Endothelial cell of umbilical vein (primary cell): ENCODE measurements around the gene EPC2. TPM values are rescaled to one million over a fixed set of nuclear protein-coding genes. Genes with fewer than 3 reads are reported as not detected.
A peak's percentile ranks its signal among the peaks of the same experiment; 100 is the strongest.

ENCODE experiments used
- BruUV-seq: library from RNA; stranded (reverse); fragments of 400-500 nt; replicated peaks from 2 replicates; lab custom pipeline; 2021; lab: Mats Ljungman, UMichigan
- CTCF ChIA-PET: fragments of 300-600, 350-600 bp; sonication (Branson Sonifier 250); formaldehyde crosslinking; loops from one replicate; lab custom pipeline; 2021; ENCODE audit warnings: antibody characterized with exemption, inconsistent platforms; lab: Charles Lee
- POLR2A ChIA-PET: fragments of 300-600, 350-600 bp; sonication (Branson Sonifier 250); formaldehyde crosslinking; loops from one replicate; lab custom pipeline; 2021; ENCODE audit warnings: antibody characterized with exemption, inconsistent platforms; lab: Charles Lee
- DNase-seq: peaks from one replicate; pipeline ENCODE4 v3.0.0-alpha.2; 2011; ENCODE audit warnings: low read depth, low spot score
- FAIRE-seq: peaks from 2 replicates; lab custom pipeline; 2011; peaks lifted over from hg19 to GRCh38; lab: Jason Lieb, UNC
- H2AFZ ChIP-seq: 2 replicates; pipeline ENCODE4 v1.6.0; 2012; ENCODE audit warnings: low read depth, low read length, control low read depth, inconsistent platforms
- H3K27ac ChIP-seq: 2 replicates; pipeline ENCODE4 v1.5.1; 2011; ENCODE audit warnings: low read depth, mild to moderate bottlenecking, control low read depth, low read length, moderate library complexity; ENCODE audit not compliant: insufficient read depth
- H3K27me3 ChIP-seq, 2 experiments: 2 replicates each; pipeline versions ENCODE4 v1.6.0 to v1.6.1; 2011; ENCODE audit warnings: low read length in 2 of 2, mixed read lengths in 1 of 2; ENCODE audit not compliant: control insufficient read depth in 2 of 2, insufficient read depth in 2 of 2
- H3K36me3 ChIP-seq, 2 experiments: 2 replicates in 1 of 2; 3 replicates in 1 of 2; pipeline ENCODE4 v1.5.1; 2011; ENCODE audit warnings: low read length in 2 of 2, mild to moderate bottlenecking in 1 of 2, moderate library complexity in 1 of 2; ENCODE audit not compliant: control insufficient read depth in 2 of 2, insufficient read depth in 2 of 2; ENCODE audit errors: extremely low read depth in 1 of 2
- H3K4me1 ChIP-seq: 3 replicates; pipeline ENCODE4 v1.5.1; 2011; ENCODE audit warnings: mild to moderate bottlenecking, low read length; ENCODE audit not compliant: control insufficient read depth, insufficient read depth; ENCODE audit errors: extremely low read depth
- H3K4me2 ChIP-seq: 2 replicates; pipeline ENCODE4 v1.6.1; 2011; ENCODE audit warnings: low read length, control low read depth, mixed read lengths; ENCODE audit not compliant: insufficient read depth
- H3K4me3 ChIP-seq, 3 experiments: fragments of 200-600 bp in 1 of 3; sonication (generic), shearing (Covaris generic) in 1 of 3; replicated peaks in 1 of 3; 2 replicates each; pipeline ENCODE4 v1.5.1; 2011 to 2016; ENCODE audit warnings: control low read depth in 3 of 3, low read length in 3 of 3, mild to moderate bottlenecking in 2 of 3, inconsistent platforms in 1 of 3, low read depth in 1 of 3, moderate library complexity in 1 of 3; ENCODE audit not compliant: insufficient read depth in 1 of 3
- H3K79me2 ChIP-seq: 2 replicates; pipeline ENCODE4 v1.6.0; 2012; ENCODE audit warnings: low read length, inconsistent platforms; ENCODE audit not compliant: control insufficient read depth, insufficient read depth
- H3K9ac ChIP-seq: replicated peaks from 2 replicates; pipeline ENCODE3; 2011; ENCODE audit warnings: low read length, control low read depth; ENCODE audit not compliant: insufficient read depth; ENCODE audit errors: extremely low read depth
- H3K9me1 ChIP-seq: replicated peaks from 3 replicates; pipeline ENCODE4 v1.6.0; 2011; ENCODE audit warnings: mild to moderate bottlenecking, low read length; ENCODE audit not compliant: control insufficient read depth, insufficient read depth; ENCODE audit errors: extremely low read depth
- H3K9me3 ChIP-seq: replicated peaks from 2 replicates; pipeline ENCODE4 v1.5.1; 2012; ENCODE audit warnings: low read length, inconsistent platforms; ENCODE audit not compliant: control insufficient read depth, insufficient read depth
- H4K20me1 ChIP-seq: replicated peaks from 2 replicates; pipeline ENCODE3; 2011; ENCODE audit warnings: mild to moderate bottlenecking, low read length; ENCODE audit not compliant: control insufficient read depth, insufficient read depth; ENCODE audit errors: extremely low read depth
- EZH2 ChIP-seq: IDR thresholded peaks from 2 replicates; pipeline ENCODE4 v1.6.1; 2012; ENCODE audit warnings: borderline replicate concordance, low read depth, mild to moderate bottlenecking, moderate library complexity, low read length, inconsistent platforms; ENCODE audit not compliant: severe bottlenecking
- FOS ChIP-seq: IDR thresholded peaks from 2 replicates; pipeline ENCODE4 v1.6.1; 2011; ENCODE audit warnings: mild to moderate bottlenecking, low read length, moderate library complexity, borderline replicate concordance; ENCODE audit not compliant: insufficient read depth
- POLR2AphosphoS5 ChIP-seq: IDR thresholded peaks from 2 replicates; pipeline ENCODE4 v1.6.1; 2012; ENCODE audit warnings: low read depth, mild to moderate bottlenecking, control low read depth, low read length, moderate library complexity; ENCODE audit not compliant: insufficient read depth
- dilution Hi-C: fragments of 300-500 bp; cut with MboI; formaldehyde crosslinking; loops from one replicate; pipeline ENCODE4 v1.15.0; 2019; ENCODE audit warnings: low sequenced_read_pairs; ENCODE audit not compliant: extremely low pct_ligation_motif_present
- intact Hi-C: fragments of 100-400 bp; cut with micrococcal nuclease; formaldehyde crosslinking; loops from one replicate; pipeline ENCODE4 v1.10.0; 2022
- polyA plus RNA-seq, 4 experiments: library from polyadenylated mRNA; depleted of rRNA in 3 of 4; stranded (reverse) in 3 of 4; unstranded in 1 of 4; fragments of >200 nt; gene quantifications; 2 replicates each; pipeline versions ENCODE4 v1.2.1 to v1.2.3, GENCODE V29; 2011 to 2012; ENCODE audit warnings: missing spikeins in 1 of 4
- total RNA-seq: library from RNA; stranded (reverse); gene quantifications from 2 replicates; pipeline ENCODE4 v1.2.3, GENCODE V29; 2021
- TF ChIP-seq, protein P1 (sequence below), 2 donors: IDR thresholded peaks; 1 replicate in 1 of 2; 2 replicates in 1 of 2; pipeline ENCODE4 v1.5.1; 2011; ENCODE audit warnings: low read length in 2 of 2, mild to moderate bottlenecking in 2 of 2, moderate library complexity in 2 of 2, control low read depth in 1 of 2, inconsistent platforms in 1 of 2, low read depth in 1 of 2; ENCODE audit not compliant: insufficient read depth in 1 of 2; ENCODE audit errors: extremely low read depth in 1 of 2

Gene EPC2
- total and polyA plus RNA-seq, 2 donors (not counting 3 experiments of a cell fraction or from before 2014, with no cell fraction given): 15.1 to 25.2 TPM

DNA sequence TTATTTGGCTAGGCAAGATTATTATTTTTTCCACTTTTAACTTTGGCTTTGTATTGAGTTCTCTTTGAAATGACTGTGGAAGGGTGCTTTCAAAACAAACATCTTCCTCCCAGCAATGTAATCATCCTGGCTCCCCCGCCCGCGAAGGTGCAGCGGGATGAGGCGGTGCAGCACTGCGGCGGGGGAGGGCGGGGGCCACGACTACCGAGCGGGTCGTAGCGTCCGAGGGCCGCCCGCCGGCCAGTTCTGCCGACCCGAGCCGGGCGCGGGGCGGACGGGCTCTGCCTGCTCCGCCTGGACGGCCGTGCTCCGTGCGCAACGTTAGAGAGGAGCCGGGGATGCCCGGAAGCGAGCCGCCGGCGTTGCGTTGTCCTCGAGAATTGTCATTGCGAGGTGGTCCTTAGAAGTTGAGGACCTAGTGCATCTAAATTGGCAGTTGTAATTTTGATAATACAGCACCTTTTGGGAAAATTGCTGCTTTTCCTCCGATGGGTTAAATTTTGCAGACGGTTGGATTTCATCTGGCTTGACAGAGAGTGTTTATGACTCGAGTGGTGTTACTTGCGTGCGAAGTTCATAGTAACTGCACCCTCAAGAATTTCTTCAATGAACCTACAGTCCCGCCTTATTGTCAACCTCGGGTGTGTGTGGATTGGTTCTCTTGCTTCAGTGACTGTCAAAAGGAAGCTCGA, 1.1 kb downstream of the EPC2 start:
- H3K4me2 ChIP-seq: peak overlapping the region; percentile 99
- peak; percentile 87 for DNase-seq
- TSS peak; percentile 28 for BruUV-seq
- no peaks in the 10 kb centered on the region for H3K9me3 ChIP-seq
- no peaks in the 10 kb centered on the region for H3K27me3 ChIP-seq
- dilution Hi-C loops: no loop called here
- CTCF ChIA-PET: interaction anchor here (0.6 to 1.7 kb wide), 5 partner anchors 30 to 657 kb away, joined by 3 to 7 read pairs (median 3); partner anchors contain the start of genes MBD5 and ORC4
- H3K27ac ChIP-seq: peak overlapping the region; percentile 34
- peaks cover 25% of the 10 kb centered on the region for H3K4me1 ChIP-seq
- no peak overlapping the region for H2AFZ ChIP-seq
- H4K20me1 ChIP-seq: peaks cover 25% of the 10 kb centered on the region
- intact Hi-C loops: loop anchor here (1.0 to 10.0 kb wide), 8 partner anchors 14 to 919 kb away; partner anchors contain the start of genes ACVR2A, KIF5C, MBD5 and ORC4
- H3K79me2 ChIP-seq: peaks cover 53% of the 10 kb centered on the region
- FAIRE-seq: peak; percentile 73
- no peaks in the 10 kb centered on the region for H3K36me3 ChIP-seq
- H3K9me1 ChIP-seq: no peaks in the 10 kb centered on the region
- POLR2A ChIA-PET: interaction anchor here (0.6 to 0.7 kb wide), 4 partner anchors 24 to 785 kb away, joined by 4 to 14 read pairs (median 5); partner anchors contain the start of genes MBD5 and ORC4
- TF ChIP-seq, protein P1, sequence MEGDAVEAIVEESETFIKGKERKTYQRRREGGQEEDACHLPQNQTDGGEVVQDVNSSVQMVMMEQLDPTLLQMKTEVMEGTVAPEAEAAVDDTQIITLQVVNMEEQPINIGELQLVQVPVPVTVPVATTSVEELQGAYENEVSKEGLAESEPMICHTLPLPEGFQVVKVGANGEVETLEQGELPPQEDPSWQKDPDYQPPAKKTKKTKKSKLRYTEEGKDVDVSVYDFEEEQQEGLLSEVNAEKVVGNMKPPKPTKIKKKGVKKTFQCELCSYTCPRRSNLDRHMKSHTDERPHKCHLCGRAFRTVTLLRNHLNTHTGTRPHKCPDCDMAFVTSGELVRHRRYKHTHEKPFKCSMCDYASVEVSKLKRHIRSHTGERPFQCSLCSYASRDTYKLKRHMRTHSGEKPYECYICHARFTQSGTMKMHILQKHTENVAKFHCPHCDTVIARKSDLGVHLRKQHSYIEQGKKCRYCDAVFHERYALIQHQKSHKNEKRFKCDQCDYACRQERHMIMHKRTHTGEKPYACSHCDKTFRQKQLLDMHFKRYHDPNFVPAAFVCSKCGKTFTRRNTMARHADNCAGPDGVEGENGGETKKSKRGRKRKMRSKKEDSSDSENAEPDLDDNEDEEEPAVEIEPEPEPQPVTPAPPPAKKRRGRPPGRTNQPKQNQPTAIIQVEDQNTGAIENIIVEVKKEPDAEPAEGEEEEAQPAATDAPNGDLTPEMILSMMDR (IDR thresholded peaks at IDR 0.05; ENCODE audit: extremely low read depth in 1 of 2, insufficient read depth in 1 of 2, low read depth in 1 of 2, low read length in 2 of 2): no peak
- TF ChIP-seq FOS: no peak
- no peak for TF ChIP-seq POLR2AphosphoS5
- no peak for TF ChIP-seq EZH2
- H3K4me3 ChIP-seq: peak overlapping the region; percentile 83 to 85 (median 83)
- peak overlapping the region; percentile 67 for H3K9ac ChIP-seq
